ENCODE results near the gene GP1BA. TPM values are rescaled to one million over a fixed set of nuclear protein-coding genes. Genes with fewer than 3 reads are reported as not detected.

The GP1BA gene
- total RNA-seq, result under 1 TPM; 0.13 to 0.15 TPM
- long read RNA-seq, result 0 reads

DNA sequence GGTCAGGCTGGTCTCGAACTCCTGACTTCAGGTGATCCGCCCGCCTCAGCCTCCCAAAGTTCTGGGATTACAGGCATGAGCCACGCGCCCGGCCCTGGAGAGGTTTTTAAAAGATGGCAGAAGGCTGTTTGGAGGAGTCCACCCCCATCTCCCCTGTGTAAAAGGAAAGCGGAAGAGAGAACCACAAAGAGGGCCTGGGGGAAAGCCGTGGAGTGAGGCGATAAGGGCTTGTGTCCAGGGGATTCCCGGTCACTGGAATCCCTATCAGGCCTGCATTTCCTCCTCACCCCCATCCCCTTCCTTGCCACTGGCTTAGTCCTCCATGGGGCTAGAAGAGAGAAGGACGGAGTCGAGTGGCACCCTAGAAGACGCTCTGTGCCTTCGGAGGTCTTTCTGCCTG is at the start of gene GP1BA:
TSS of gene GP1BA (plus strand) at position 315 of the 400 bp plus-strand sequence. CDS start 328 bp downstream, outside the sequence.
- intact Hi-C loops (cut with DNase I), result no loop called here

DNA sequence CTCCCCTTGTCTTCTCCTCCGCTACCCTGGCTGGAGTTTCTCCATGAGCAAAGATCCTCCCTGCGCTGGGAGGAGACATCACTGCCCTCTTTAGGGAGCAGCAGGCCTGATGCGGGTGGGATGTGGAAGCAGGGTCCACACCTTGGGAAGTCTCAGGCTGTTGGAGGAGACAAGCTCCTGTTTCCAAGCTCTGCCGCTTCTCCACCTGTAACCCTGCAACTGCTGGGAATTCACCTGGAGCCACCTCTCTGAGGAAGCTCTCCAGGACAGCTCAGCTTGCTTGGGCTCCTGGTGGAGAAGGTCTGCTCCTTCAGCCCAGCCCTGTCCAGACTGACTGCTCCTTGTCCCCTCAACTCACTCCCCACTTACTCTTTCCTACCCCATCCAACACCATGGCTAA is 47.6 kb upstream of the GP1BA start:
- ATAC-seq, result no peak
- no peak for DNase-seq
- intact Hi-C loops (cut with DNase I), result loop anchor here in 1 of 2 donors (5.0 to 10.0 kb wide), 2 partner anchors 97 to 150 kb away; partner anchors contain the start of genes CXCL16, GLTPD2, MED11 and VMO1

More for the DNA sequence above, at the start of gene GP1BA:
- no peak for ATAC-seq
- no peak for DNase-seq

DNA sequence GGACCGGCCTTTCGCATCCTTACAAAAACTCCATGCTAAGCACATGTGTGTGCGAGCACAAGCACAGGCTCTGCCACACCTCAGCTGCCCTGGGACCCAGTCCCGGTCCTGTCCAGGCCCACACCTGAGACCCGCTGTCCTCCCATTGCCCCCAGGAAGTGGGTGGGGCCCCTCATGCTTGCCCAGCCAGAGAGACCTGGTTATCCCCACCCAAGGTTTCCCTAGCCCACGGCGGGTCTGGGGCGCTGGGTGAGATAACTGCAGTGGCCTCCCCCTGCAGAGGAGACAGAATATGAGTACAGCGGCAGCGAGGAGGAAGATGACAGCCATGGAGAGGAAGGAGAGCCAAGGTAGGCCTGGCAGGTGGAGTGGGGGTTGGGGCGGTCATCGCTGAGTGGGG is 45.2 kb upstream of the GP1BA start:
- no peak for ATAC-seq
- intact Hi-C loops (cut with DNase I), result loop anchor here (5.0 to 10.0 kb wide), 3 partner anchors 100 to 155 kb away; partner anchors contain the start of genes MED11 (in 2 of the 2), CXCL16 (in 1 of the 2), GLTPD2 (in 1 of the 2) and VMO1 (in 1 of the 2)
- DNase-seq, result no peak

DNA sequence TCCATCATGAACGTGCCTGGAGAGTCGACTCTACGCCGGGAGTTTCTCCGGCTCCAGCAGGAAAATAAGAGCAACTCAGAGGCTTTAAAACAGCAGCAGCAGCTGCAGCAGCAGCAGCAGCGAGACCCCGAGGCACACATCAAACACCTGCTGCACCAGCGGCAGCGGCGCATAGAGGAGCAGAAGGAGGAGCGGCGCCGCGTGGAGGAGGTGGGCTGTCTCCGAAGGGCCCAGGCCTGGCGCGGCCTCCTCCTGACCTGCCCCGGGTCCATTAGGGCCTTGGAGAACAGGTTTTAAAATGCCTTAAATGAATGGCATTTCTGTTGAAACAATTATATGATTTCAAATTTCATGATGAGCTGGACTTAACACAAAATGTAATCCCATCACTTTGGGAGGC is 44.5 kb upstream of the GP1BA start:
- no peak for DNase-seq
- no peak for ATAC-seq
- intact Hi-C loops (cut with DNase I), result loop anchor here (5.0 to 10.0 kb wide), 3 partner anchors 100 to 155 kb away; partner anchors contain the start of genes MED11 (in 2 of the 2), CXCL16 (in 1 of the 2), GLTPD2 (in 1 of the 2) and VMO1 (in 1 of the 2)

DNA sequence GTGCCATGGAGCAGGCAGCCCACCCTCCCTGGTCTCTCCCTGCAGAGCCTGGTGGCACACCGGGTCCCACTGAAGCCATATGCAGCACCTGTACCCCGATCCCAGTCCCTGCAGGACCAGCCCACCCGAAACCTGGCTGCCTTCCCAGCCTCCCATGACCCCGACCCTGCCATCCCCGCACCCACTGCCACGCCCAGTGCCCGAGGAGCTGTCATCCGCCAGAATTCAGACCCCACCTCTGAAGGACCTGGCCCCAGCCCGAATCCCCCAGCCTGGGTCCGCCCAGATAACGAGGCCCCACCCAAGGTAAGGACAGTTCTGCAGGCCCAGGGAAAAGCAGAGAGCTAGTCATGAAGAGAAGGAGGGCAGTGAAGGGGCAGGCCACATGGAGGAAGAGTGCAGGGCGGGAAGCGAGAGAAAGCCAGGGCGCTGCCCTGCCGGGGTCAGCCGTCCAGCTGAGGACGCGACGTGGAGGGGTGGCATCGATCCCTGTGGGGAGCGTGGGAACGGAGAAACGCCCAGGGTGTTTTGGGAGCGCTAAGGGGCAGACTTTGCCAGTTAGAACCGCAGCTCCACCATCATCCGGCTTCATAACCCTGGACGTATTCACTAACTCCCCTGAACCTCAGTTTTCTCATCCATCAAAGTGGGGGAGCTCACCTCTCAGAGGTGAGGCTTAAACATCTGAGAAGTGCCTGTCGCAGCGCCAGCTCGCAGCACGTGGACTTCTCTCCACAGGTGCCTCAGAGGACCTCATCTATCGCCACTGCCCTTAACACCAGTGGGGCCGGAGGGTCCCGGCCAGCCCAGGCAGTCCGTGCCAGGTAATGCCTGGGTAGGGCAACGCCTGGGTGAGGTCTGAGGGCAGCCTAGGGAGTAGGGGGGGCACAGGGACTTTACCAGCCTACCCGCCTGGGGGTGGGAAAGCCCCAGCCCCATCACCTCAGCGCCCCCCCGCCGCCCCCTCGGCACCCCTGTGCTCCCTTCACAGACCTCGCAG is 40.4 kb upstream of the GP1BA start:
- DNase-seq, result no peak
- no peak for ATAC-seq
- intact Hi-C loops (cut with DNase I), result no loop called here

DNA sequence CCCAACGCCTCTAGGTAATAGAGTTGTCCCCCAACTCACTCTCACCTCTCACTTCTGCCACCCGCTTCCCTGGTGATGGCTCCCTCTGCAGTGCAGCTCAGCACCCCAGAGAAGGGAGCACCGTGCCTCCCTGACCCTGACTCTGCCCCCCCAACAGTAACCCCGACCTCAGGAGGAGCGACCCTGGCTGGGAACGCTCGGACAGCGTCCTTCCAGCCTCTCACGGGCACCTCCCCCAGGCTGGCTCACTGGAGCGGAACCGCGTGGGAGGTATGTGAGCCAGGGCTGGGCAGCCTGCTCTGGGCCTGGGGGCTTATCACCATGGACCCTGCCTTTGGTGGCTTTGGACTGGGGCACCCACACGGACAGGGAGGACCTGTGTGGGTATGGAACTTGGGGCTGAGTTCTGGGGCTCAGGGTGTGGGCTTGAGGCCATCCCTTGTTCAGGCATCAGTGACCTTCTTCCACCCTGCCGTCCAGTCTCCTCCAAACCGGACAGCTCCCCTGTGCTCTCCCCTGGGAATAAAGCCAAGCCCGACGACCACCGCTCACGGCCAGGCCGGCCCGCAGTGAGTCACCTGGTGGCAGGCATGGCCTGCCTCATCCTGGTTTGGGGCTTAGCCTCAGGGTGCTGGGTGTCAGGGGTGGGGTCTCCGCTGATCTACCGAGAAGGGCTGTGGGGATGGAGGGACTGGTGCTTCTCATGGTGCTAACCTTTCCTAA is 39.4 kb upstream of the GP1BA start:
- ATAC-seq (no peak), DNase-seq (peak; percentile 24)
- intact Hi-C loops (cut with DNase I), result no loop called here

DNA sequence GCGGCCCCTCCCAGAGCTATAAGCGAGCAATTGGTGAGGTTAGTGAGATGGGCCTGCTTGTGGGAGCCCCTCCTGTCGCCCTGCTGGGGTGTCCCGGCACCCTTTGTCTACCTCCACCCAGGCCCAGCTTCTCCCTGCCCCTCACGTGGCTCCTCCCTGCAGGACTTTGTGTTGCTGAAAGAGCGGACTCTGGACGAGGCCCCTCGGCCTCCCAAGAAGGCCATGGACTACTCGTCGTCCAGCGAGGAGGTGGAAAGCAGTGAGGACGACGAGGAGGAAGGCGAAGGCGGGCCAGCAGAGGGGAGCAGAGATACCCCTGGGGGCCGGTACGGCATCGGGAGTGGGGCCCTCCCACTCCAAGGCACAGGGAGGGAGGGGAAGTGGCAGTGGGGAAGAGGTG is 38.8 kb upstream of the GP1BA start:
- intact Hi-C loops (cut with DNase I), result no loop called here
- DNase-seq (peak; percentile 22), ATAC-seq (no peak)

DNA sequence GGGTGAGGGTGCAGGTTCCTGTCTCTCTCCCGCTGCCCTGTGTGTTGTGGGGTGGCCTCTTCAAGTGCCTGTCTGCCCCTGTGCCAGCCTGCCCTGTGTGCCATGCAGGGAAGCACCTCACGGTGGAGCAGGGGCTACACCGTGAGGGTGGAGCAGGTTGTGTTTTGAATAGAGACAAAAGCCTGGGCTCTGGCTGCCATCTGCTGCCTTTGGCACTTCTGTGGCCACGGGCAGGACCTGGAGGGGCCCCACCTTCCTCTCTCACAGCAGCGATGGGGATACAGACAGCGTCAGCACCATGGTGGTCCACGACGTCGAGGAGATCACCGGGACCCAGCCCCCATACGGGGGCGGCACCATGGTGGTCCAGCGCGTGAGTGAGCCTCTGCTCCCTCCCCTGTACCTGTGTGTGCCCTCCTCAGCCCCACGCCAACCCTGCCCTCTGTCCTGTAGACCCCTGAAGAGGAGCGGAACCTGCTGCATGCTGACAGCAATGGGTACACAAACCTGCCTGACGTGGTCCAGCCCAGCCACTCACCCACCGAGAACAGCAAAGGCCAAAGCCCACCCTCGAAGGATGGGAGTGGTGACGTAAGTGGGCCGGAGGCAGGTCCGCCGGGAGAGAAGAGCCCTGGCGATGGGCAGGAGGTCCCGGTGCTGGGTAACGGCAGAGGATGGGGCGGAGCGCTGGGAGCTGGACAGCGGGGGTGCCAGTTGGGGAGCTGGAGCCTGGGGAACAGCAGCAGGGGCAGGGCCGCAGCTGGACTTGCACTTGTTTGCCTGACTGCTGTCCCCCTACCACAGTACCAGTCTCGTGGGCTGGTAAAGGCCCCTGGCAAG is 38.1 kb upstream of the GP1BA start:
- ATAC-seq, result no peak
- intact Hi-C loops (cut with DNase I), result no loop called here
- DNase-seq, result peak; percentile 24

DNA sequence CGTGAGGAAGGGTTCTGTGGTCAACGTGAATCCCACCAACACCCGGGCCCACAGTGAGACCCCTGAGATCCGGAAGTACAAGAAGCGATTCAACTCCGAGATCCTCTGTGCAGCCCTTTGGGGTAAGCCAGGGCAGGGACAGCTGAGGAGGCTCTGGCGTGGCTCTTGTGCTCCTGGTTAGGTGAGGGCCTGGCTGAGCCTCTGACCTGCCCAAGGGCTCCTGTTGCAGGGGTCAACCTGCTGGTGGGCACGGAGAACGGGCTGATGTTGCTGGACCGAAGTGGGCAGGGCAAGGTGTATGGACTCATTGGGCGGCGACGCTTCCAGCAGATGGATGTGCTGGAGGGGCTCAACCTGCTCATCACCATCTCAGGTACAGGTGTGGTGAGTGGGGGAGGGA is 37.0 kb upstream of the GP1BA start:
- ATAC-seq, result no peak
- no peak for DNase-seq
- intact Hi-C loops (cut with DNase I), result no loop called here

DNA sequence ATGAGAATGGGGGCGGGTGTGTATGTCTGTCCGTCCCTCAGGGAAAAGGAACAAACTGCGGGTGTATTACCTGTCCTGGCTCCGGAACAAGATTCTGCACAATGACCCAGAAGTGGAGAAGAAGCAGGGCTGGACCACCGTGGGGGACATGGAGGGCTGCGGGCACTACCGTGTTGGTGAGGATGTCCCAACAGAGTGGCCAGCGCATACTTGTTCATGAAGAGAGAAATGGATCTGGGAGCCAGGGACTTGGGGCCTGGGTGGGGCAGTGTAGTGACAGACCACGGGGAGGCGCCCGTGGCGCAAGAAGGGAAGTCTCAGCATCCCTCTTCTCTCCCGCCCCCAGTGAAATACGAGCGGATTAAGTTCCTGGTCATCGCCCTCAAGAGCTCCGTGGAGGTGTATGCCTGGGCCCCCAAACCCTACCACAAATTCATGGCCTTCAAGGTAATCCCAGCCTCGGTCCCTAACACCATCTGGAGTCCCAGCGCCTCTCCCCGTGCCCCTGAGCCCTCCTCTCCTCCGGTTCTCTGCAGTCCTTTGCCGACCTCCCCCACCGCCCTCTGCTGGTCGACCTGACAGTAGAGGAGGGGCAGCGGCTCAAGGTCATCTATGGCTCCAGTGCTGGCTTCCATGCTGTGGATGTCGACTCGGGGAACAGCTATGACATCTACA is 36.3 kb upstream of the GP1BA start:
- ATAC-seq (no peak), DNase-seq (peak; percentile 22)
- intact Hi-C loops (cut with DNase I), result no loop called here

DNA sequence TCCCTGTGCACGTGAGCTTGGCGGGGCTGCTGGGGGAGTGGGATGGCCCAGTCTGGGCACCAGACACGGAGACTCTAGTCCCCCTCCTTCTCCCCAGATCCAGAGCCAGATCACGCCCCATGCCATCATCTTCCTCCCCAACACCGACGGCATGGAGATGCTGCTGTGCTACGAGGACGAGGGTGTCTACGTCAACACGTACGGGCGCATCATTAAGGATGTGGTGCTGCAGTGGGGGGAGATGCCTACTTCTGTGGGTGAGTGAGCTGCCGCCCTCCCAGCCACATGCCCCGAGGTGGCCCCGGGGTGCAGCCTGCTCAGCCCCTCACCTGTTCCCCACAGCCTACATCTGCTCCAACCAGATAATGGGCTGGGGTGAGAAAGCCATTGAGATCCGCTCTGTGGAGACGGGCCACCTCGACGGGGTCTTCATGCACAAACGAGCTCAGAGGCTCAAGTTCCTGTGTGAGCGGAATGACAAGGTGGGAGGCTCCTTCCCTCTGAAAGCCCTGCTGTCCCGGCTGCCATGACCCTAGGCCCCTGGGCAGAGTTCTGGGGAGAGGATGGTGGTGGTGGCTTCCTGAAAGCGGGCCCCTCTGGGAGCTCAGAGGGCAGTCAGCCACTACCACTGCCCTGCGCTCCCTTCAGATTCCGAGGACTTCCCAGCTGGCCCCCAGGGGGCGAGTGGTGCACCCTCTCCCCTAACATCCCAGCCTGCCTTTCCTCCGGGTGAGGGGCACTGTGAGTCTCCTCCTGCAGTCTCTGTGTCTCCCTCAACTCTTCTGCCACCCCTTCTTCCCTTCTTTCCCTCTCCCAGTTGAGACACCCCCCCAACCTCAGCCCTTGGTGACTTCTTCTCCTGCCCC is 35.5 kb upstream of the GP1BA start:
- DNase-seq (peak; percentile 19), ATAC-seq (no peak)
- intact Hi-C loops (cut with DNase I), result no loop called here

DNA sequence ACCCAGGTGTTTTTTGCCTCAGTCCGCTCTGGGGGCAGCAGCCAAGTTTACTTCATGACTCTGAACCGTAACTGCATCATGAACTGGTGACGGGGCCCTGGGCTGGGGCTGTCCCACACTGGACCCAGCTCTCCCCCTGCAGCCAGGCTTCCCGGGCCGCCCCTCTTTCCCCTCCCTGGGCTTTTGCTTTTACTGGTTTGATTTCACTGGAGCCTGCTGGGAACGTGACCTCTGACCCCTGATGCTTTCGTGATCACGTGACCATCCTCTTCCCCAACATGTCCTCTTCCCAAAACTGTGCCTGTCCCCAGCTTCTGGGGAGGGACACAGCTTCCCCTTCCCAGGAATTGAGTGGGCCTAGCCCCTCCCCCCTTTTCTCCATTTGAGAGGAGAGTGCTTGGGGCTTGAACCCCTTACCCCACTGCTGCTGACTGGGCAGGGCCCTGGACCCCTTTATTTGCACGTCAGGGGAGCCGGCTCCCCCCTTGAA is 34.8 kb upstream of the GP1BA start:
- peak; percentile 30 for DNase-seq
- no peak for ATAC-seq
- intact Hi-C loops (cut with DNase I), result no loop called here

DNA sequence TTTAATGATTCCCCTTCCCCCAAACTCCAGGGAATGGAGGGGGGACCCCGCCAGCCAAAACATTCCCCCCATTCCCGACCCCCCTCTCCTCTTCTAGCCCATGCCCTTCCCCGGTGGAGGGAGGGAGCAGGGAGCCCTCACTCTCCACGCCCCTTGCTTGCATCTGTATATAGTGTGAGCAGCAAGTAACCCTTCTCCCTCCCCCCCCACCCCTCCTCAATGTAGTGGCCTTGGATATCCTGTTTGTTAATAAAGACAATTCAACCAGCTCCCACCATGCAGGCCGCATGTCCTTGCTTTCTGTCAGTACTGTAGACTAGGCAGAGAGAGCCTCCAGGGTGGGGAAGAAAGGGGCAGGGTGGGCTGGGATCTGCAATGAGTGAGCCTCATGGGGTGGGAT is 34.3 kb upstream of the GP1BA start:
- DNase-seq (peak; percentile 20), ATAC-seq (no peak)
- intact Hi-C loops (cut with DNase I), result no loop called here

DNA sequence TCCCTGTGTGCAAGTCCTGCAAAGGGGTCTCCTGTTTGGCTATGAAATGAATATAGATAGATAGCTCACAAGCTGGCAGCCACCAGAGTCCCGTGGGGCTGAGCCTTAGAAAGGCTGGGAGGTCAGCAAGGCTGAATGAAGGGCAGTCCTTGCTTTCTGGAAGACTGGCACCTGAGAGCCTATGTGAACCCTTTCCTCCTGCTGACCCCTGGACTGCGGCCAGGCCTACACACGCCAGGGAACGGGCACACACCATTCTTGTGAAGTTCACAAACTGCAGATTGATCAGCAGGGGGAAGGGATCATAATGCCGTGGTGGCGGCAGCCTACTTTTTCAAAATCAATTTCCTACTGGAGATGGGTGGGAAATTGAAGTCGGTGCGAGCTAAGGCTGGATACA is 33.7 kb upstream of the GP1BA start:
- intact Hi-C loops (cut with DNase I), result no loop called here
- ATAC-seq (no peak), DNase-seq (peak; percentile 19)

DNA sequence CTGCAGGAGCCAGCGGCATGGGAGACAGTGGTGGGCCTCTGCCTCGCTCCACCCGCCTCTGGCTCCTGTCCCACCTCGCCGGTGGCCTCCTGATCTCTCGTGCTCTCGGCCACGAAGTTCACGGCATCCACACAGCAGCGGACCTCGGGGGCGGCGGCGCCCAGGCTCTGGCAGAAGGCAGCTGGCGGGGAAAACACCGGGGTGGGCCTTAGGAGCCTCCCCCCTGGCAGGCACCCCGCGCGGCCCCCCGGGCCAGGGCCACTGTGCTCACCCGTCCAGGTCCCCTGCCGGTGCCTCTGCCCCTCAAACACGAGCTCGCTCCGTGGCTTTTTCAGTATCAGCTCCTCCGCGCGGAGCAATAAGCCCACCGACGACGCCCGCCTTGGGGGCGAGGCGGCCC is 33.1 kb upstream of the GP1BA start:
- peak; percentile 55 for DNase-seq
- peak in 1 of 2 donors; percentile 0 for ATAC-seq
- intact Hi-C loops (cut with DNase I), result no loop called here

DNA sequence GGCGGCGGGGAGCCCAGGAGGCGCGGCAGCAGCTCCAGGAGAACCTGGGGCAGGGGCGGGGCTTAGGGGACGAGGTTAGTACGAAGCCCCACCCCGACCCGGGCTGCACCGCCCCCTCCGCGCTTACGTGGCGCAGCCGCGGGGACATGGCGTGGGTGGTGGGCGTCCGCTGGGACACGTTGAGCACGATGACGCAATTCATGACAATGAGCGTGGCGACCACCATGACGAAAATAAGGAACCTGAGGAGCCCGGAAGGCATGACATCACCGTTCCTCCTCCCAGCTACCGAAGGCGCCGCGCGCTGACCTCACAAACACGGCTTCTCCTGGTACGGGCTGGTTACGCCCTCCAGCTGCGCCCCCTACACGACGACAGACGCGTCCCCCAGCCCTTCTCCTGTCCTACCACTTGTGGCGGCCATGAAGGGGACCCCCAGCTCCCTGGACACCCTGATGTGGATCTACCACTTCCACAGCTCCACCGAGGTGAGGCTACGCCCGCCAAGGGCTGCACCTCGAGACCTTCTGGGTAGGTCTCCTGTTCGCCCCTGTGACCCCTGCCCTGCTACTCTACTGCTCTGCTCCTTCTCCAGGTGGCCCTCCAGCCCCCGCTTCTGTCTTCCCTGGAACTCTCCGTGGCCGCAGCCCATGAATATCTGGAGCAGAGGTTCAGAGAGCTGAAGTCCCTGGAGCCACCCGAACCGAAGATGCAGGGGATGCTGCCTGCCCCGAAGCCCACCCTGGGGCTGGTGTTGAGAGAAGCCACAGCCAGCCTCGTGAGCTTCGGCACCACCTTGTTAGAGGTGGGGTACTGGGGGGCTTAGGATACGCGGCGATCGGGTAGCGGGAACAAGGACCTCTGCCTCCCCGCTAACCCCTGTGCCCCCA is 32.5 kb upstream of the GP1BA start, which contains the start of gene C17orf107:
TSS of gene C17orf107 (plus strand) at position 196 of the 890 bp plus-strand sequence. CDS start at position 423, 227 bp downstream.
- peak; percentile 90 for DNase-seq
- intact Hi-C loops (cut with DNase I), result loop anchor here (5.0 to 10.0 kb wide), 2 partner anchors 85 to 187 kb away; partner anchors contain the start of genes ARRB2 (in 1 of the 2) and CAMTA2 (in 1 of the 2)
- ATAC-seq, result peak; percentile 56 to 65
